Sigmoid colon (tissue), 7 donors: Measurements from ENCODE around the gene C1orf174. TPM values are rescaled to one million over a fixed set of nuclear protein-coding genes. Genes with fewer than 3 reads are reported as not detected.

Experiments
- DNase-seq: peaks from one replicate; pipeline ENCODE4 v3.0.0-alpha.2; 2019
- H3K27ac ChIP-seq, 4 donors: fragments of 200-600 bp; sonication (generic); one replicate each; pipeline ENCODE4 v1.5.1; 2016 to 2019; ENCODE audit warnings: mild to moderate bottlenecking in 1 of 4
- H3K27me3 ChIP-seq, 3 donors: fragments of 200-600 bp; sonication (generic); one replicate each; pipeline ENCODE4 v1.5.1; 2019; ENCODE audit warnings: mild to moderate bottlenecking in 1 of 3
- H3K36me3 ChIP-seq, 4 donors: fragments of 200-600 bp; sonication (generic); one replicate each; pipeline ENCODE4 v1.5.1; 2016 to 2019
- H3K4me1 ChIP-seq, 4 donors: fragments of 200-600 bp; sonication (generic); one replicate each; pipeline ENCODE4 v1.5.1; 2017 to 2019
- H3K4me3 ChIP-seq, 4 donors: fragments of 200-600 bp; sonication (generic); one replicate each; pipeline ENCODE4 v1.5.1; 2017 to 2019; ENCODE audit warnings: mild to moderate bottlenecking in 2 of 4, moderate library complexity in 1 of 4
- H3K9me3 ChIP-seq, 4 donors: fragments of 200-600 bp in 3 of 4; sonication (generic) in 3 of 4; one replicate each; pipeline versions ENCODE4 v1.5.1 to v1.6.1; 2013 to 2019
- CTCF ChIP-seq, 4 experiments: fragments of 450-650 bp in 3 of 4; fragments of 200-600 bp in 1 of 4; IDR thresholded peaks; one replicate each; pipeline ENCODE4 v1.5.1; 2016 to 2019; ENCODE audit warnings: antibody characterized with exemption in 4 of 4, mild to moderate bottlenecking in 3 of 4, moderate library complexity in 2 of 4
- EP300 ChIP-seq, 4 donors: sonication (generic); formaldehyde crosslinking; IDR thresholded peaks; one replicate each; pipeline ENCODE4 v1.6.1; 2017; ENCODE audit warnings: antibody characterized with exemption in 4 of 4
- POLR2A ChIP-seq, 2 donors: fragments of 450-650 bp; IDR thresholded peaks; one replicate each; pipeline ENCODE4 v1.6.1; 2016; ENCODE audit warnings: antibody characterized with exemption in 2 of 2, mild to moderate bottlenecking in 2 of 2, moderate library complexity in 2 of 2
- POLR2AphosphoS5 ChIP-seq, 4 donors: sonication (generic); formaldehyde crosslinking; IDR thresholded peaks; one replicate each; pipeline ENCODE4 v1.6.1; 2017; ENCODE audit warnings: antibody characterized with exemption in 4 of 4
- WGBS, 2 donors: extraction: QIAGEN DNeasy Blood & Tissue Kit; methylation state at CpG; one replicate each; pipeline ENCODE4 v1.1.7; 2013; 5-methylcytosine and 5-hydroxymethylcytosine counted together
- intact Hi-C: fragments of 100-400 bp; cut with DNase I; formaldehyde crosslinking; loops from one replicate; pipeline ENCODE4 v1.15.1; 2023
- polyA plus RNA-seq, 3 donors: library from polyadenylated mRNA; stranded (reverse); fragments of 200-250 nt; gene quantifications; one replicate each; pipeline ENCODE4 v1.2.3, GENCODE V29; 2013
- total RNA-seq, 4 donors: library from RNA; depleted of rRNA; stranded (reverse); fragments of >200 nt; gene quantifications; one replicate each; pipeline ENCODE4 v1.1.0, GENCODE V29; 2016
- donor health status: healthy with polysubstance abuse.
- donor health status: Bipolar disorder and iron deficiency.
- donor health status: healthy.

Gene C1orf174
- total and polyA plus RNA-seq, 7 donors, result 10.8 to 33.0 (median 23.4) TPM

- Histone ChIP-seq H3K27me3 (peaks cover 0 to 5% (median 0%) of the 10 kb centered on the region in 3 donors), H3K36me3 (no peaks in the 10 kb centered on the region), H3K4me1 (peaks cover 0 to 4% (median 0%) of the 10 kb centered on the region in 4 donors), H3K27ac (no peak overlapping the region), H3K9me3 (no peaks in the 10 kb centered on the region), H3K4me3 (no peak overlapping the region)
- intact Hi-C loops, result loop anchor here (10.0 kb wide), 2 partner anchors 281 to 1261 kb away; partner anchors contain the start of gene TPRG1L
- no peak for TF ChIP-seq CTCF (IDR thresholded peaks at IDR 0.05)
- no peak for TF ChIP-seq POLR2AphosphoS5 (IDR thresholded peaks at IDR 0.05)
- no peak for TF ChIP-seq EP300 (IDR thresholded peaks at IDR 0.05)
- TF ChIP-seq POLR2A (IDR thresholded peaks at IDR 0.05), result no peak
- 93 to 94% methylated on average over 19 of the region's 19 CpGs for WGBS, 2 donors
- DNase-seq, result peak; percentile 43
Measured at GRCh38 chr1:3905266-3905952, 5.3 kb upstream of the C1orf174 start.

- no peak for TF ChIP-seq CTCF (IDR thresholded peaks at IDR 0.05)
- no peak for TF ChIP-seq POLR2AphosphoS5 (IDR thresholded peaks at IDR 0.05)
- no peak for TF ChIP-seq POLR2A (IDR thresholded peaks at IDR 0.05)
- no peak for TF ChIP-seq EP300 (IDR thresholded peaks at IDR 0.05)
Measured at GRCh38 chr1:3904843-3905185, 4.7 kb upstream of the C1orf174 start.

GRCh38 chr1:3904006-3904842 lies 4.2 kb upstream of the C1orf174 start:
- WGBS, 2 donors, result 81 to 86% methylated on average over 24 of the region's 24 CpGs
- Histone ChIP-seq H3K27me3 (no peaks in the 10 kb centered on the region), H3K4me3 (no peak overlapping the region), H3K4me1 (peaks cover 0 to 7% (median 6%) of the 10 kb centered on the region in 4 donors), H3K27ac (no peak overlapping the region), H3K9me3 (no peaks in the 10 kb centered on the region), H3K36me3 (no peaks in the 10 kb centered on the region)
- DNase-seq, result no peak
- intact Hi-C loops, result loop anchor here (5.0 to 10.0 kb wide), 5 partner anchors 107 to 1492 kb away; partner anchors contain the start of genes LRRC47, PEX10 and TPRG1L
- TF ChIP-seq POLR2AphosphoS5 (IDR thresholded peaks at IDR 0.05) (no peak), POLR2A (IDR thresholded peaks at IDR 0.05) (no peak), CTCF (IDR thresholded peaks at IDR 0.05) (no peak), EP300 (IDR thresholded peaks at IDR 0.05) (no peak)

More at GRCh38 chr1:3904843-3905185, 4.7 kb upstream of the C1orf174 start:
- no peaks in the 10 kb centered on the region for H3K36me3 ChIP-seq
- DNase-seq, result no peak
- H3K27me3 ChIP-seq, result no peaks in the 10 kb centered on the region
- no peak overlapping the region for H3K27ac ChIP-seq
- H3K4me1 ChIP-seq, result peaks cover 0 to 4% (median under 1%) of the 10 kb centered on the region in 4 donors
- H3K4me3 ChIP-seq, result no peak overlapping the region
- H3K9me3 ChIP-seq, result no peaks in the 10 kb centered on the region
- WGBS, 2 donors, result 90 to 92% methylated on average over 4 of the region's 4 CpGs
- intact Hi-C loops, result loop anchor here (5.0 to 10.0 kb wide), 5 partner anchors 108 to 1493 kb away; partner anchors contain the start of genes LRRC47, PEX10 and TPRG1L

- TF ChIP-seq POLR2AphosphoS5 (IDR thresholded peaks at IDR 0.05) (no peak), POLR2A (IDR thresholded peaks at IDR 0.05) (no peak), EP300 (IDR thresholded peaks at IDR 0.05) (no peak), CTCF (IDR thresholded peaks at IDR 0.05) (no peak)
- intact Hi-C loops, result loop anchor here (5.0 to 10.0 kb wide), 5 partner anchors 106 to 1491 kb away; partner anchors contain the start of genes LRRC47, PEX10 and TPRG1L
- 23 to 63% methylated on average over 16 of the region's 16 CpGs for WGBS, 2 donors
- Histone ChIP-seq H3K9me3 (no peaks in the 10 kb centered on the region), H3K27me3 (no peaks in the 10 kb centered on the region), H3K4me1 (peaks cover 0 to 10% (median 10%) of the 10 kb centered on the region in 4 donors), H3K4me3 (no peak overlapping the region), H3K36me3 (no peaks in the 10 kb centered on the region), H3K27ac (no peak overlapping the region)
- DNase-seq, result no peak
Measured at GRCh38 chr1:3903141-3904005, 3.3 kb upstream of the C1orf174 start.
